Measurements from ENCODE around the gene ISCU. TPM values are rescaled to one million over a fixed set of nuclear protein-coding genes. Genes with fewer than 3 reads are reported as not detected.

Gene ISCU
- total and polyA plus RNA-seq, 4 donors = 86.2 to 132 (median 94.3) TPM

- no peak overlapping the region for H3K9ac ChIP-seq (ENCODE audit: insufficient read depth in 1 of 2, low read length in 2 of 2)
- no peaks in the 10 kb centered on the region for H3K9me3 ChIP-seq (ENCODE audit: control insufficient read depth in 4 of 4, insufficient read depth in 3 of 4, low read length in 3 of 4)
- no peak overlapping the region for H3K4me3 ChIP-seq
- no peaks in the 10 kb centered on the region for H3K27me3 ChIP-seq (ENCODE audit: control insufficient read depth in 3 of 3, insufficient read depth in 3 of 3, low read length in 2 of 3)
- 82 to 89% methylated on average over 33 of the region's 33 CpGs for WGBS, 2 donors
- DNase-seq = no peak
- no peaks in the 10 kb centered on the region for H3K36me3 ChIP-seq (ENCODE audit: control insufficient read depth in 4 of 4, insufficient read depth in 4 of 4, low read length in 4 of 4)
- no peak overlapping the region for H3K27ac ChIP-seq (ENCODE audit: low read depth in 1 of 2, low read length in 1 of 2)
- TF ChIP-seq, protein P1, sequence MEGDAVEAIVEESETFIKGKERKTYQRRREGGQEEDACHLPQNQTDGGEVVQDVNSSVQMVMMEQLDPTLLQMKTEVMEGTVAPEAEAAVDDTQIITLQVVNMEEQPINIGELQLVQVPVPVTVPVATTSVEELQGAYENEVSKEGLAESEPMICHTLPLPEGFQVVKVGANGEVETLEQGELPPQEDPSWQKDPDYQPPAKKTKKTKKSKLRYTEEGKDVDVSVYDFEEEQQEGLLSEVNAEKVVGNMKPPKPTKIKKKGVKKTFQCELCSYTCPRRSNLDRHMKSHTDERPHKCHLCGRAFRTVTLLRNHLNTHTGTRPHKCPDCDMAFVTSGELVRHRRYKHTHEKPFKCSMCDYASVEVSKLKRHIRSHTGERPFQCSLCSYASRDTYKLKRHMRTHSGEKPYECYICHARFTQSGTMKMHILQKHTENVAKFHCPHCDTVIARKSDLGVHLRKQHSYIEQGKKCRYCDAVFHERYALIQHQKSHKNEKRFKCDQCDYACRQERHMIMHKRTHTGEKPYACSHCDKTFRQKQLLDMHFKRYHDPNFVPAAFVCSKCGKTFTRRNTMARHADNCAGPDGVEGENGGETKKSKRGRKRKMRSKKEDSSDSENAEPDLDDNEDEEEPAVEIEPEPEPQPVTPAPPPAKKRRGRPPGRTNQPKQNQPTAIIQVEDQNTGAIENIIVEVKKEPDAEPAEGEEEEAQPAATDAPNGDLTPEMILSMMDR (IDR thresholded peaks at IDR 0.05; ENCODE audit: control extremely low read depth, extremely low read depth) = no peak
- ATAC-seq (ENCODE audit: insufficient read depth, low FRiP score) = no peak
- peaks cover 0 to 7% (median under 1%) of the 10 kb centered on the region in 5 donors for H3K4me1 ChIP-seq (ENCODE audit: control insufficient read depth in 5 of 5, insufficient read depth in 5 of 5, low read length in 5 of 5)
Observed at GRCh38 chr12:108581311-108582227, 19.2 kb downstream of the ISCU start.

DNA sequence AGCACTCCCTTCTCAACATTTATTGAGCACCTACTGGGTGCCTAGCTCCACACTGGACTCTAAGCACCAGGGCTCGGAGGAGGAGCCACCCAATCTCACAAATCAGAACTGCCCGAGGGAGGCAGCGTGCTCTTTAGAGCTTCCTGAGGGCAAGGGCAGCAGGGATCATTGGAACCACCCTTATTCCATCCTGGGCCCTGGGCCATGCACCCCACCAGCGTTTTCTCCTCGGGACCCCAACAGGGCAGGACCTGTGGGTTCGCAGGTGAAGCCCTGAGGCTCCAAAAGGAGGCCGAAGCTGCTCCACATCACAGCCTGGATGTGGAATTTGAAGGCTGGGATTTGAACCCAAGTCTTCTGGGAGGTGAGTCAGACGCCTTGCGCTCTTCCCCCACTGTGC is 20.1 kb downstream of the ISCU start:
- H3K27ac ChIP-seq (ENCODE audit: low read depth in 1 of 2, low read length in 1 of 2) = no peak overlapping the region
- H3K27me3 ChIP-seq (ENCODE audit: control insufficient read depth in 3 of 3, insufficient read depth in 3 of 3, low read length in 2 of 3) = no peaks in the 10 kb centered on the region
- 87 to 96% methylated on average over 9 of the region's 9 CpGs for WGBS, 2 donors

DNA sequence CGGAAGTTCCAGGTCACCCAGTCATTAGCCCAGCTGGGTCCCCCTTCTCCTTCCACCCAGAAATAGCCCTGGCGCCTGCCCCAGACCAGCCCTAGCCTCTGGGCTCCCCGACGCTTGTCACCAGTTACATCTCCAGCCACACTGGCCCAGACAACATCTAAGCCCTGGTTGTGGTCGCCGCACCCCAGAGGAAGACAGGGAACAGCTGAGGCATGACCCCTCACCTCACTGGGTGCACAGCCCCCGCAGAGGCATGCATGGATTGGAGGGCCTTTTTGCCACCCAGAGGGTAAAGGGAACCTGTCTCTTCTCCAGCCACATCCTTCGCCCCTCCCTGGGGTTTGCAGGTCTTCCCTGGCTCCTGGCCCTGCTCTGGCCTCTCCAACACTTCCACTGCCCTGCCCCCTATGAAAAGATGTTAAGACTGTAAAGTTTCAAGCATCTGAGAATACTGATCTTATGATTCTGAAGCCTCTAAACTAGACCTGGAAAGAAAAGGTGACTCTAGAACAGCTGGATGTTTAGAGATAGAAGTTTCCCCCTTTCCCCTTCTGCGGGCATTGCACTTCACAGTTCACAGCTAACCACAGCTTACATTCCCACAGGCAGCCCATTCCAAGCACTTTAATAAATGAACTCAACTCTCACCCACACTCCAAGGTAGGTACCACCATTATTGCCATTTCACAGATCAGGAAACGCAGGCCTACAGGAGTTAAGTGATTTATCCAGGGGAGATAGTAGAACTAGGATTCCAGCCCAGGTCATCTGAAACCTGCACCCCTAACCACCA is 20.8 kb downstream of the ISCU start:
- DNase-seq (no peak), ATAC-seq (ENCODE audit: insufficient read depth, low FRiP score) (no peak)
- no peak overlapping the region for H3K27ac ChIP-seq (ENCODE audit: low read depth in 1 of 2, low read length in 1 of 2)

More for the DNA sequence above, 20.1 kb downstream of the ISCU start:
- no peak overlapping the region for H3K4me3 ChIP-seq
- H3K36me3 ChIP-seq (ENCODE audit: control insufficient read depth in 4 of 4, insufficient read depth in 4 of 4, low read length in 4 of 4) = no peaks in the 10 kb centered on the region
- peaks cover 0 to under 1% (median 0%) of the 10 kb centered on the region in 5 donors for H3K4me1 ChIP-seq (ENCODE audit: control insufficient read depth in 5 of 5, insufficient read depth in 5 of 5, low read length in 5 of 5)
- TF ChIP-seq, protein P1 (IDR thresholded peaks at IDR 0.05; ENCODE audit: control extremely low read depth, extremely low read depth) = no peak
- ATAC-seq (ENCODE audit: insufficient read depth, low FRiP score) (no peak), DNase-seq (no peak)
- H3K9me3 ChIP-seq (ENCODE audit: control insufficient read depth in 4 of 4, insufficient read depth in 3 of 4, low read length in 3 of 4) = no peaks in the 10 kb centered on the region
- no peak overlapping the region for H3K9ac ChIP-seq (ENCODE audit: insufficient read depth in 1 of 2, low read length in 2 of 2)

More for the DNA sequence above, 20.8 kb downstream of the ISCU start:
- Histone ChIP-seq H3K36me3 (ENCODE audit: control insufficient read depth in 4 of 4, insufficient read depth in 4 of 4, low read length in 4 of 4) (no peaks in the 10 kb centered on the region), H3K4me3 (no peak overlapping the region), H3K9me3 (ENCODE audit: control insufficient read depth in 4 of 4, insufficient read depth in 3 of 4, low read length in 3 of 4) (no peaks in the 10 kb centered on the region), H3K4me1 (ENCODE audit: control insufficient read depth in 5 of 5, insufficient read depth in 5 of 5, low read length in 5 of 5) (peaks cover 0 to 7% (median 0%) of the 10 kb centered on the region in 5 donors), H3K27me3 (ENCODE audit: control insufficient read depth in 3 of 3, insufficient read depth in 3 of 3, low read length in 2 of 3) (no peaks in the 10 kb centered on the region), H3K9ac (ENCODE audit: insufficient read depth in 1 of 2, low read length in 2 of 2) (no peak overlapping the region)
- WGBS, 2 donors = 83 to 86% methylated on average over 10 of the region's 10 CpGs
- TF ChIP-seq, protein P1 (IDR thresholded peaks at IDR 0.05; ENCODE audit: control extremely low read depth, extremely low read depth) = no peak

Measured in lung (tissue), 12 donors.